Cardiac fibroblast (primary cell): Measurements from ENCODE around the gene OSBPL10.

Source experiments
- DNase-seq, 2 donors: peaks; one replicate each; pipeline versions ENCODE4 v3.0.0 to v3.0.0-alpha.2; 2010; ENCODE audit warnings: low read depth in 2 of 2
- H3K4me3 ChIP-seq, 2 donors: replicated peaks in 1 of 2; 1 replicate in 1 of 2; 2 replicates in 1 of 2; pipeline ENCODE4 v1.5.1; 2011; ENCODE audit warnings: low read depth in 2 of 2, low read length in 2 of 2, mild to moderate bottlenecking in 2 of 2, moderate library complexity in 1 of 2
- TF ChIP-seq, protein P1 (sequence below): IDR thresholded peaks from one replicate; pipeline ENCODE4 v1.5.1; 2011; ENCODE audit warnings: low read depth, mild to moderate bottlenecking, low read length, inconsistent platforms

The OSBPL10 gene

DNA sequence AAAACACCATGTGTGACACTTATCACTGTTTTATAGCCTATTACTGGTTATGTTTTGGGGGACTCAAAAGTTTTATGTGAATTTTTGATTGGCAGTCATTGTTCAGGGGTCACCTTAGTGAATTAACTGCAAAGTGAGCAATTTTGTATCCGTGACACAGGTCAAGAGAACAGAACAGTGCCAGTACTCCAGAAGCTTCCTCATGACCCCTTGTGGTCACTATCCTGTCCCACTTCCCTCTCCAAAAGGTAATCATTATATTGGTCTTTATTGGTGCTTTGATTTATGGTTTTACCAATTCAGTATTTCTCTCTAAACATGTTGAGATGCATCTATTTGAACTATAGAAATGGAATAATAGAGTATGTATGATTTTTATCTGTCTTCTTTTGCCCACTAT is 341.2 kb downstream of the OSBPL10 start:
- H3K4me3 ChIP-seq: no peak overlapping the region
- no peak for DNase-seq
- TF ChIP-seq, protein P1, sequence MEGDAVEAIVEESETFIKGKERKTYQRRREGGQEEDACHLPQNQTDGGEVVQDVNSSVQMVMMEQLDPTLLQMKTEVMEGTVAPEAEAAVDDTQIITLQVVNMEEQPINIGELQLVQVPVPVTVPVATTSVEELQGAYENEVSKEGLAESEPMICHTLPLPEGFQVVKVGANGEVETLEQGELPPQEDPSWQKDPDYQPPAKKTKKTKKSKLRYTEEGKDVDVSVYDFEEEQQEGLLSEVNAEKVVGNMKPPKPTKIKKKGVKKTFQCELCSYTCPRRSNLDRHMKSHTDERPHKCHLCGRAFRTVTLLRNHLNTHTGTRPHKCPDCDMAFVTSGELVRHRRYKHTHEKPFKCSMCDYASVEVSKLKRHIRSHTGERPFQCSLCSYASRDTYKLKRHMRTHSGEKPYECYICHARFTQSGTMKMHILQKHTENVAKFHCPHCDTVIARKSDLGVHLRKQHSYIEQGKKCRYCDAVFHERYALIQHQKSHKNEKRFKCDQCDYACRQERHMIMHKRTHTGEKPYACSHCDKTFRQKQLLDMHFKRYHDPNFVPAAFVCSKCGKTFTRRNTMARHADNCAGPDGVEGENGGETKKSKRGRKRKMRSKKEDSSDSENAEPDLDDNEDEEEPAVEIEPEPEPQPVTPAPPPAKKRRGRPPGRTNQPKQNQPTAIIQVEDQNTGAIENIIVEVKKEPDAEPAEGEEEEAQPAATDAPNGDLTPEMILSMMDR: no peak

DNA sequence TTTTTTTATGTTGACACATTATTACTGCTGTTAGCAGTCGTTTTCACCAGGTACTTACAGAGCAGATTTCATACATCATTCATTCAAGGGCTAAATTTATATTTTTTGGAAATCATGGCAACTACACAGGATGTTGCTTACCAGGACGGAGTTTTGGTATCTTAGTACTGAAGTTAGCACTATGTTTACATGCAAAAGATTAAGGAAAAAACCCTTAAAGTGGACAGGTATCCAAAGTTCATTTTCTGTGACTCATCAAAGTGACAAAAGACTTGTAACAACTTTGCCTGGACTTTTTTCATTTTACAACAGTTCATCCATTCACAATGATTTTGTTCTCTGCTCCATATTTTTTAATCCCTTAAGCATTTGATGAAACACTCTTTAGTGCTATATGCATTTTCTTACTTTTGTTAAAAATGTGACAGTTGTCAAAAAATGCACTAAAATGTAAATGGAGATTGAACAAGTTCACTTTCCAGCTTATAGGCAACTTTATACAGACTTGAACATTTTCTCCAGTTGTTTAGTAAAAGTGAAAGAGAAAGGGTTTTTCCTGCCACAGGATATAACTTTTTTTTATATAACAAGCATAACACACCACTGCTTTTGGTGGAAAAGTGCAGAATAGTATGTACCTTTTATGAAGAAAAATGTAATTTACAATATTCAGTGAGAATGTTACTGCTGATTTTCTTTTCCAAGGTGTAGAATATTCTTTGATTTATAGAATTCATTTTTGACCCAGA is 344.2 kb downstream of the OSBPL10 start:
- no peak overlapping the region for H3K4me3 ChIP-seq
- DNase-seq: no peak
- TF ChIP-seq, protein P1: no peak

DNA sequence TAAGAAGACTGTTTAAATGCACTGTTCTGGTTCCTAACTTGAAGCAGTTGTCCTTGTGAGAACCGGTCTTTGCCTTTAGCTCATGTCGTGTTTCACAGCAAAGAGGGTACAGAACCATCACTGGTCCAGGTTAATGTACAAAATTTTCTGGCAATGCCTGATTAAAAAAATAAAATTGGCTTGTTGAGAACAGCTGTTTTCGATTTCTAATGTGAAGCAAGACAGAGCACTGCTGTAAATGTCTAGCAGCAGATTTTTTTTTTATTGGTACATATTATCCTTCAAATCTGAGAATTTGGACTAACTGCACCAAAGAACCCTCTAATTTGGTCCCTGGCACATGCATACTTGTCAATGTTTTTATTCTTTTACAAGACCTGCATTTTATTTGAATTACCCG is 345.0 kb downstream of the OSBPL10 start:
- no peak for DNase-seq
- no peak overlapping the region for H3K4me3 ChIP-seq
- TF ChIP-seq, protein P1: no peak

DNA sequence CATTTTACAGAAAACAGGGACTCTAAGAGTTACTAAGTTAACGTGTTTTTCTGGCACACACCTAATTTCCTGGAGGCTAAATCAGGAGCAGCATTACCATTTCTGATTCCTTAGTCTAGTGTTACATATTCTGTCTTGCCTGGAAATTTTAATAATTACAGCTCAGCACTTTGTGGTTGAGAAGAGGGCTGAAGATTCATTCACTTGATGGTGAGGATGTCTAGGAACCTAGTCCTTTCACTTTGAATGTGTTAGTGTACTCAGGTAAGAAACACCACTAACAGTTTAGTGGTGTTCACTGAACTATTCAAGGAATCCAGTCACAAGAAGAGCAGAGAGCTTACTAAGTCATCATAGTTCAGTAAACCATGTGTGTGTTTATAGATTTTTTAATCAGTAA is 345.5 kb downstream of the OSBPL10 start:
- DNase-seq: no peak
- TF ChIP-seq, protein P1: no peak
- H3K4me3 ChIP-seq: no peak overlapping the region

DNA sequence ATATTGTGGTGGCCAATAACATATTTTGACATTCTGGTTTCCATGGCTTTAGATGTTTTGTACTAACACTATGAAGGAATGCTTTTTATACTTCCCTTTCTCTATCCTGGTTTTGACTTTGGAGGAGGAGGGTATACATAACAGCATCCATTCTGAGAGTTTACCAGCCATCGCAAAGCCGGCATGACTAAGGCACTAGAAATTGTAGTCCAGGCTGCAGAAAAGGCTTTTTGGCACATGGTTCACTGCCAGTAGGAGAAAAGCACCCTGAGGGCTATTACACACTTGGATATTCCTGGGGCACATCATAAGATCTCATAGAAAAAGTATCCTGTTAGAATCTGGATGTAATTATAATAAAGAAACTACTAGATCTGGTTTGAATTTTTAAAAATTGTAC is 346.6 kb downstream of the OSBPL10 start:
- no peak overlapping the region for H3K4me3 ChIP-seq
- DNase-seq: peak; percentile 5 to 14
- TF ChIP-seq, protein P1: no peak

DNA sequence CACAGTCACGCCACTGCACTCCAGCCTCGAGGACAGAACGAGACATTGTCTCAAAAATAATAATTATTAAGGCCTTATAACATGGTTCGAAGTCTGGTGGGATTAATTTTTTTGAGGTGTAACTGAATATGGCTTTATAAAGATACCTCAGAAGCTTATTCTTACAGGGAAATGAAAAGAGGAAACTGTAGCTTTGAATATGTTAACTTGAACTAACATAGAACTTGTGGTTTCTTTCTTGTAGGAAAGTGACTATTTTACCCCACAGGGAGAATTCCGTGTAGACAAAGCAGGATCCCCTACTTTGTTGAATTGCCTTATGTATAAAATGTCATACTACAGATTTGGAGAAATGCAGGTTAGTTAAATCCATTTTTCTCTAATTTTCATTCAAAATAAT is 352.0 kb downstream of the OSBPL10 start:
- TF ChIP-seq, protein P1: no peak
- DNase-seq: no peak
- no peak overlapping the region for H3K4me3 ChIP-seq

DNA sequence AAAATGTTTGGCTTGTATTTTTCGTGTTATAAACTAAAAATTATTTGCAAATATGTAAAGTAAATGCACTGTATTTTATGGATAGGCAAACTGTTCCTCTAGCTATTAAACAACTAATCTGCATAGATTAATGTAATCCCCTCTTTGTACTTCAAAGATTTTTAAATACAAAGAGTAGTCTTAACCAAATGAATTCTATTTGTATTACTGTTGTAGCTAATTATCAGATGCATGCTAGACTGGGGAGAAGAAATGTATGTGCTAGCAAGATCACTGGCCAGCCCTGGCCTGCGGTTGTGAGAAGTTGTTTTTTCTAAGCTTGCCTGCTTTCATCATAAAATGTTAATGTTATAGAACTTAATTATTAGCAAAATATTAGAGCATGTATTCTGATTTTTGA is 355.7 kb downstream of the OSBPL10 start:
- no peak for DNase-seq
- TF ChIP-seq, protein P1: no peak
- no peak overlapping the region for H3K4me3 ChIP-seq
